Lung (tissue), 12 donors: ENCODE measurements around the gene ALDH1L2. TPM values are rescaled to one million over a fixed set of nuclear protein-coding genes. Genes with fewer than 3 reads are reported as not detected.
A peak's percentile ranks its signal among the peaks of the same experiment; 100 is the strongest.

Source experiments
- ATAC-seq: fragments of 200-7000 bp; cut with Tn5 transposase; one replicate; pipeline ENCODE4 v1.9.1; 2020; ENCODE audit warnings: moderate number of reproducible peaks; ENCODE audit not compliant: insufficient read depth, low FRiP score
- DNase-seq, 3 donors: peaks; one replicate each; pipeline ENCODE4 v3.0.0-alpha.2; 2013 to 2017
- H3K27ac ChIP-seq, 2 donors: one replicate each; pipeline ENCODE4 v1.5.1; 2013; ENCODE audit warnings: mild to moderate bottlenecking in 2 of 2, moderate library complexity in 2 of 2, control low read depth in 1 of 2, inconsistent platforms in 1 of 2, low read depth in 1 of 2, low read length in 1 of 2
- H3K27me3 ChIP-seq, 3 donors: one replicate each; pipeline ENCODE4 v1.5.1; 2013; ENCODE audit warnings: low read length in 2 of 3; ENCODE audit not compliant: control insufficient read depth in 3 of 3, insufficient read depth in 3 of 3
- H3K36me3 ChIP-seq, 4 donors: one replicate each; pipeline ENCODE4 v1.5.1; 2013; ENCODE audit warnings: low read length in 4 of 4, mild to moderate bottlenecking in 1 of 4, moderate library complexity in 1 of 4; ENCODE audit not compliant: control insufficient read depth in 4 of 4, insufficient read depth in 4 of 4
- H3K4me1 ChIP-seq, 5 donors: one replicate each; pipeline ENCODE4 v1.5.1; 2013; ENCODE audit warnings: low read length in 5 of 5, mild to moderate bottlenecking in 2 of 5, moderate library complexity in 1 of 5; ENCODE audit not compliant: control insufficient read depth in 5 of 5, insufficient read depth in 5 of 5
- H3K4me3 ChIP-seq: one replicate; pipeline ENCODE4 v1.5.1; 2013; ENCODE audit warnings: mild to moderate bottlenecking, control low read depth, moderate library complexity
- H3K9ac ChIP-seq, 2 donors: one replicate each; pipeline ENCODE4 v1.5.1; 2013; ENCODE audit warnings: low read length in 2 of 2, control low read depth in 1 of 2; ENCODE audit not compliant: insufficient read depth in 1 of 2
- H3K9me3 ChIP-seq, 4 donors: one replicate each; pipeline ENCODE4 v1.5.1; 2013; ENCODE audit warnings: low read length in 3 of 4, mild to moderate bottlenecking in 1 of 4, moderate library complexity in 1 of 4; ENCODE audit not compliant: control insufficient read depth in 4 of 4, insufficient read depth in 3 of 4
- CTCF ChIP-seq: IDR thresholded peaks from 2 replicates; pipeline ENCODE4 v1.5.1; 2012; ENCODE audit warnings: mild to moderate bottlenecking; ENCODE audit errors: control extremely low read depth, extremely low read depth
- WGBS, 2 donors: extraction: QIAGEN DNeasy Blood & Tissue Kit; methylation state at CpG; one replicate each; pipeline ENCODE4 v1.1.7; 2013; 5-methylcytosine and 5-hydroxymethylcytosine counted together
- polyA plus RNA-seq, 2 donors: library from polyadenylated mRNA; stranded (reverse); fragments of 200-250 nt; gene quantifications; one replicate each; pipeline ENCODE4 v1.2.1, GENCODE V29; 2013
- total RNA-seq, 2 donors: library from RNA; depleted of rRNA in 1 of 2; stranded (reverse); fragments of >200 nt in 1 of 2; gene quantifications; one replicate each; pipeline ENCODE4 v1.2.1, GENCODE V29; 2014 to 2021
- donor health status: control.
- donor health status: control.
- donor health status: Bipolar disorder and iron deficiency.
- donor health status: healthy.
- donor health status: DM: yes; HTN: yes; CAD: no.

ALDH1L2 gene
- total and polyA plus RNA-seq, 4 donors = 1.1 to 28.4 (median 4.9) TPM

DNA sequence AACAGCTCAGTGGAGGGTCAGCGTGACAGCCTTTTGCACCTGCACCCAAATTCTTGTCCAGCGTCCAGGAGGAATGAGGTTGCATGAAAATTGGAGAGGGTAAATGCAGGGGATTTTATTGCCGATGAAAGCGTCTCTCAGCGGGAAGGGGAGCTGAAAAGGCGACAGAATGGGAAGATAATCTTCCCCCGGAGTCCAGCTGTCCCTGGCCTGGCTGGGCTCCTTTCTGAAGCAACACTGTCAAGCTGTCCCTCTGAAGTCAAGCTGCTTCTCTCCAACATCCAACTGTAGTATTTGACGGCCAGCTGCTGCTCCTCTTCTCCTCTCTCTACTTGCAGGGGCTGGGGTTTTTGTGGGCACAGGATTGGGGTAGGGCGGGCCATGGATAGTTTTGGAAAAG is 65.5 kb downstream of the ALDH1L2 start:
- Histone ChIP-seq H3K27ac (no peak overlapping the region), H3K9me3 (no peaks in the 10 kb centered on the region), H3K27me3 (no peaks in the 10 kb centered on the region), H3K9ac (no peak overlapping the region), H3K4me3 (no peak overlapping the region), H3K36me3 (peaks cover 0 to 8% (median 5%) of the 10 kb centered on the region in 4 donors), H3K4me1 (peaks cover 0 to 14% (median 0%) of the 10 kb centered on the region in 5 donors)
- ATAC-seq (no peak), DNase-seq (peak in 1 of 3 donors; percentile 8)
- no peak for TF ChIP-seq CTCF
- 76 to 88% methylated on average over 9 of the region's 9 CpGs for WGBS, 2 donors

- DNase-seq (no peak), ATAC-seq (no peak)
- Histone ChIP-seq H3K9me3 (peaks cover 0 to 1% (median 0%) of the 10 kb centered on the region in 4 donors), H3K27me3 (no peaks in the 10 kb centered on the region), H3K9ac (no peak overlapping the region), H3K4me3 (no peak overlapping the region), H3K4me1 (peaks cover 0 to 14% (median 0%) of the 10 kb centered on the region in 5 donors), H3K27ac (no peak overlapping the region), H3K36me3 (peaks cover 4 to 9% (median 7%) of the 10 kb centered on the region in 4 donors)
- no peak for TF ChIP-seq CTCF
- 90 to 97% methylated on average over 4 of the region's 4 CpGs for WGBS, 2 donors
Observed at GRCh38 chr12:105018012-105018411, 66.2 kb downstream of the ALDH1L2 start.

GRCh38 chr12:105015543-105015942 is 68.7 kb downstream of the ALDH1L2 start:
- H3K9ac ChIP-seq = no peak overlapping the region
- ATAC-seq (no peak), DNase-seq (no peak)
- no peak for TF ChIP-seq CTCF
- peaks cover 7 to 13% (median 10%) of the 10 kb centered on the region in 4 donors for H3K36me3 ChIP-seq
- 96 to 99% methylated on average over 4 of the region's 4 CpGs for WGBS, 2 donors
- H3K27me3 ChIP-seq = no peaks in the 10 kb centered on the region
- H3K4me1 ChIP-seq = peaks cover 0 to 6% (median 0%) of the 10 kb centered on the region in 5 donors
- peaks cover 0 to 1% (median 0%) of the 10 kb centered on the region in 4 donors for H3K9me3 ChIP-seq
- H3K4me3 ChIP-seq = no peak overlapping the region
- no peak overlapping the region for H3K27ac ChIP-seq

DNA sequence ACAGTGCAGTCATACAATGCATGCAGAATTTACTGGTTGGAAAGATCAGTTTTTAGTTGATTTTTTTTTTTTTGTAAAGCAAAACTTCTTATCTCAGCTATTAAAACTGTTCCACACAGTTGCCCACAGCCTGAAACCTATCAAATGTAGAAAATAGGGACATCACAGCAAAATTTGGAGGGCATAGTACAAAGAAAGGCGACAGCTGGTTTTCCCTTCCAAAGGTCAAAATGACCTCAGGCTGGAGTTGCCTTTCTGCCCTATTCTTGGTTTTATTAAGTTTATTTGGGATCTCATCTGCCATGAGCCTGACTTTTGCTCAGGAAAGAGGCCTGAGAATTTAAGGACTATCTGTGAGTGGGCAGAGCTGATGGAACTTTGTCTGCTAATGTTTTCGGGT is 69.7 kb downstream of the ALDH1L2 start:
- WGBS, 2 donors = 94 to 98% methylated on average over 2 of the region's 2 CpGs
- Histone ChIP-seq H3K9ac (no peak overlapping the region), H3K27me3 (no peaks in the 10 kb centered on the region), H3K27ac (no peak overlapping the region), H3K9me3 (peaks cover 0 to 1% (median 0%) of the 10 kb centered on the region in 4 donors), H3K4me1 (peaks cover 0 to 6% (median 0%) of the 10 kb centered on the region in 5 donors), H3K4me3 (no peak overlapping the region), H3K36me3 (peaks cover 7 to 13% (median 10%) of the 10 kb centered on the region in 4 donors)
- no peak for ATAC-seq
- no peak for DNase-seq
- no peak for TF ChIP-seq CTCF
